Stimulated activated memory B cell treated with anti-CD40 and anti-IgM and Interleukin-4, amounts not matched to agents 10 μg/mL and 1 μg/mL and 100 μg/mL, for 72 hours (primary cell): ENCODE results near the gene EML1.
A peak's percentile ranks its signal among the peaks of the same experiment; 100 is the strongest.

ENCODE experiments used
- ATAC-seq: fragments of 150-1000 bp; cut with Tn5 transposase; 2 replicates; pipeline ENCODE4 v1.10.0; 2021
- H3K27ac Mint-ChIP-seq: one replicate; pipeline ENCODE4 v1.8.0; 2022; ENCODE audit warnings: mild to moderate bottlenecking, mixed read lengths
- H3K27me3 Mint-ChIP-seq: one replicate; pipeline ENCODE4 v1.8.0; 2022; ENCODE audit warnings: mixed read lengths
- H3K36me3 Mint-ChIP-seq: one replicate; pipeline ENCODE4 v1.8.0; 2022; ENCODE audit warnings: mixed read lengths
- H3K4me1 Mint-ChIP-seq: one replicate; pipeline ENCODE4 v1.8.0; 2022; ENCODE audit warnings: mixed read lengths
- H3K4me3 Mint-ChIP-seq: one replicate; pipeline ENCODE4 v1.8.0; 2022; ENCODE audit warnings: mild to moderate bottlenecking, moderate library complexity, mixed read lengths
- H3K9me3 Mint-ChIP-seq: one replicate; pipeline ENCODE4 v1.8.0; 2022; ENCODE audit warnings: mixed read lengths

EML1 gene

DNA sequence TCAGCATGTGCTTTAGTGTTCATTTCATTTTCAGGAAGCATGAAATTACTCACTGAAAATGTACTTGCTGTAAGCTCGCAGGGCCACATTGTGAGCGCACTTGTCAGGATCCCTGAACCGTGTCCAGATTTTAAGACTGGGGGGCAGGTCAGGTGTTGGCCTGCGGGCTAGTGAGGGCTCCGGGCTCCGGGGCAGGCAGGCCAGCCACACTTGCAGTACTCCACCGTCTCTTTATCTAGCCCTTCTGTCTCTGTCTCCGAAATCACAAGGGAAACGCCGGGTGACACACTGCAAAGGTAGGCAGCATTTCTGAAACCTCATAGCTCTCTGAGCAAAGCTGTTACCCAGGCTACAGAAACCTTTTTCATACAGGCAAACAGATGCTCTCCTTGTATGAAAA lies 98.7 kb downstream of the EML1 start:
- no peaks in the 10 kb centered on the region for H3K4me1 Mint-ChIP-seq
- H3K27me3 Mint-ChIP-seq, result peaks cover 46% of the 10 kb centered on the region
- H3K27ac Mint-ChIP-seq, result no peak overlapping the region
- peak; percentile 56 for ATAC-seq
- no peaks in the 10 kb centered on the region for H3K36me3 Mint-ChIP-seq
- no peak overlapping the region for H3K4me3 Mint-ChIP-seq
- H3K9me3 Mint-ChIP-seq, result no peaks in the 10 kb centered on the region

DNA sequence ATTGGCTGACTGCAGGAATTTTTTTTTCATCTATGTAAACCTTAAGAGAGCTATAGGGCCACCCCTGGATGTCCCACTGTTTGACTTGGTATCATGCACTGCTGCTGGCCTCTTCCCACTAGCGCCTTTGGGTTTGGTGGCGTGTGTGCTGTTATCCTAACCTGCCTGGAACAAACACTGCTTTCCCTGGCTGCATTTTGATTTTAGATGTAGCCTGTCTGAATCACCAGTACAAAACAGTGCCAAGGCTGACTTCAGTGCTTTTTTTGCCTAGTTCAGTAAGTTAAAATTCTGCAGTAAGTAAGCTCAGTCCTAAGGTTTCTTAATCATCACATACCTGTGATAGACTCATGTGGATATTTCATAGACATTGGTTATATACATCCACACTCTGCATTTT lies 99.2 kb downstream of the EML1 start:
- no peaks in the 10 kb centered on the region for H3K9me3 Mint-ChIP-seq
- no peak overlapping the region for H3K4me3 Mint-ChIP-seq
- H3K27ac Mint-ChIP-seq, result no peak overlapping the region
- peaks cover 43% of the 10 kb centered on the region for H3K27me3 Mint-ChIP-seq
- H3K4me1 Mint-ChIP-seq, result no peaks in the 10 kb centered on the region
- H3K36me3 Mint-ChIP-seq, result no peaks in the 10 kb centered on the region
- no peak for ATAC-seq

DNA sequence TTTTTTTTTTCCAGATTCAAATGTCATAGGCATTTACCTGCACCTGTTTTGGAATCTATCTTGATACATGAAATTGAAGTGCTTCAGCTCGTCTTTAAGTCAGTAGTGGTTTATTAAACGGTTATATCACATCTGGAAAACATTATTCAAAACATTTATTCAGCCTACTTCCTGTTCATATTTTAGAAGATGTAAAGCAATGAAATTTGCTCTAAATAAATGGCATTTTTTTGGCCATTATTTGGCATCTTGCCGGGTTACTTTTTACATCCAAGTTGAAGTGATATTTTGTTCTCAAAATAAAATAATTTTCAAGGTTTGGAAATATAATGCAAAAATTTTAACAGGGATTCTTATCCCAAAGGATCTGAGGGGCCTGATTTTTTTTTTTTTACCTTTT lies 103.1 kb downstream of the EML1 start:
- H3K27ac Mint-ChIP-seq, result no peak overlapping the region
- H3K4me1 Mint-ChIP-seq, result no peaks in the 10 kb centered on the region
- peaks cover 14% of the 10 kb centered on the region for H3K27me3 Mint-ChIP-seq
- H3K9me3 Mint-ChIP-seq, result no peaks in the 10 kb centered on the region
- H3K4me3 Mint-ChIP-seq, result no peak overlapping the region
- ATAC-seq, result no peak
- no peaks in the 10 kb centered on the region for H3K36me3 Mint-ChIP-seq

- Mint-ChIP-seq H3K4me3 (no peak overlapping the region), H3K27me3 (peaks cover 15% of the 10 kb centered on the region), H3K36me3 (no peaks in the 10 kb centered on the region), H3K27ac (no peak overlapping the region), H3K4me1 (no peaks in the 10 kb centered on the region), H3K9me3 (peaks cover 4% of the 10 kb centered on the region)
- no peak for ATAC-seq
These were observed 106.5 kb downstream of the EML1 start for GRCh38 chr14:99899578-99900178.

- Mint-ChIP-seq H3K9me3 (peaks cover 4% of the 10 kb centered on the region), H3K27me3 (peaks cover 38% of the 10 kb centered on the region), H3K36me3 (no peaks in the 10 kb centered on the region), H3K4me3 (no peak overlapping the region), H3K4me1 (no peaks in the 10 kb centered on the region), H3K27ac (no peak overlapping the region)
- no peak for ATAC-seq
These were observed 109.7 kb downstream of the EML1 start for GRCh38 chr14:99902925-99903324.

GRCh38 chr14:99904506-99904905 lies 111.3 kb downstream of the EML1 start:
- no peak for ATAC-seq
- Mint-ChIP-seq H3K27me3 (peaks cover 45% of the 10 kb centered on the region), H3K36me3 (no peaks in the 10 kb centered on the region), H3K27ac (no peak overlapping the region), H3K4me1 (no peaks in the 10 kb centered on the region), H3K9me3 (peaks cover 4% of the 10 kb centered on the region), H3K4me3 (no peak overlapping the region)

DNA sequence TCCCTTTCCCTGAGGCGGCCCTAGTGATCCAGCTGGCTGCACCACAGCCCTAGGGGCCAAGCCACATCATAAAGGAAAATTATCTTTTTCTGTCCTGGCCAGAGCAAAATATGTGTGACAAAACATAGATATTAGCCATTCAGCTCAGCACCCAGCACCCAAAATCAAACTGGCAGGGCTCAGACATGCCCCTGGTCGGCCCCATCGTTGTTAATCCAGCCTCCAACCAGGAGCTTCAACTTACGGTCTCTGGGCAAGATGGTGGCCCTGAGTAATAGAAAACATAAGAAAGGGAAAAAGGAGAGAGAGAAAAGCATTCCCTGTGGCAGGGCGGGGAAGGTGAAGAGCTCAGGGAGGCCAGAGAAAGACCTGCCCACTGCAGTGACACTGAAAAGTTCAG lies 111.9 kb downstream of the EML1 start:
- H3K27ac Mint-ChIP-seq, result no peak overlapping the region
- H3K9me3 Mint-ChIP-seq, result peaks cover 4% of the 10 kb centered on the region
- H3K4me1 Mint-ChIP-seq, result no peaks in the 10 kb centered on the region
- no peak for ATAC-seq
- H3K4me3 Mint-ChIP-seq, result no peak overlapping the region
- no peaks in the 10 kb centered on the region for H3K36me3 Mint-ChIP-seq
- H3K27me3 Mint-ChIP-seq, result peaks cover 45% of the 10 kb centered on the region

DNA sequence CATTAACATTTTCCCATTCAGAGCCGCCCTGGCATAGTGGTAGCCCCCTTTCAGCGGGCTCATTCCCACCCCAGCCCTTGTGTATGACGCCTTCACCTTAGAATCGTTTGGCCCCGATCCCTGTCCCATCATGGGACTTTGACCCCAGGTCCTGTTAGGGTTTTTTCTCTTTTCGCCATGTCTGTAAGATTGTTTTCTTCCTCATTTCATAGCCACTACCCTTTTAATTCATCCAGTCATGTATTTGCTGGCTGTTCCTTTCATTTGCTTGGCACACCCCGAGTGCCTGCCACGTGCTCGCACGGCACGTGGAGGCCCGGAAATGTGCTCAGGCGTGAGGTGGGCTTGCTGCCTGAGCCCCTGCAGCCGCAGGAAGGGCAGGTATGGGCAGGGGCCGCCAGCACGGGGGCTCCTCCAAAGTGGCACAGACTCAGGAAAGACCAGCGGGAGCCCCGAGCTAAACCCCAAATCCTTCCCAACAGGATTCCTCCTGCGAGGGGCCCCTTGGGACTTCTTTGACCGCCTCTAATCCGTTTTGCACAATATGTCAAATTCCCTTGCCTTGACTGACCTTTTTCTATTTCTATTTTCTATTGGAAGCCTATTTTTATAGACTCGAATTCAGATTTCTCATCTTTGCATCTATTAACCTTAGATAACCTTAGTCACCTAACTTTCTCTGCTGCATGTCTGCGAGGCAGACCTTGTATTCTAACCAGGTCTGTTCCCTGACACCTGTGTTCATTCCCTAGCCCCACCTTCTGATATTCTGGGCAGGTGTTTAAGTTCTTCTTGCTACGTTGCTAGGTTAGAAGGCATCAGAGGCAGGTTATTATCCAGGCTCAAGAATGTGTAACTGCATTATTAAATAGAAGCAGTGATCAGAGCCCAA lies 114.8 kb downstream of the EML1 start:
- no peaks in the 10 kb centered on the region for H3K36me3 Mint-ChIP-seq
- no peak overlapping the region for H3K4me3 Mint-ChIP-seq
- no peak for ATAC-seq
- no peaks in the 10 kb centered on the region for H3K4me1 Mint-ChIP-seq
- peaks cover 46% of the 10 kb centered on the region for H3K27me3 Mint-ChIP-seq
- H3K9me3 Mint-ChIP-seq, result no peaks in the 10 kb centered on the region
- H3K27ac Mint-ChIP-seq, result no peak overlapping the region

GRCh38 chr14:99908653-99909250 lies 115.5 kb downstream of the EML1 start:
- Mint-ChIP-seq H3K27me3 (peaks cover 46% of the 10 kb centered on the region), H3K27ac (no peak overlapping the region), H3K4me1 (no peaks in the 10 kb centered on the region), H3K36me3 (no peaks in the 10 kb centered on the region), H3K4me3 (no peak overlapping the region), H3K9me3 (no peaks in the 10 kb centered on the region)
- ATAC-seq, result no peak

GRCh38 chr14:99909513-99910064 lies 116.4 kb downstream of the EML1 start:
- no peak for ATAC-seq
- H3K9me3 Mint-ChIP-seq, result no peaks in the 10 kb centered on the region
- H3K4me3 Mint-ChIP-seq, result no peak overlapping the region
- no peaks in the 10 kb centered on the region for H3K4me1 Mint-ChIP-seq
- peaks cover 43% of the 10 kb centered on the region for H3K27me3 Mint-ChIP-seq
- H3K27ac Mint-ChIP-seq, result no peak overlapping the region
- H3K36me3 Mint-ChIP-seq, result no peaks in the 10 kb centered on the region

DNA sequence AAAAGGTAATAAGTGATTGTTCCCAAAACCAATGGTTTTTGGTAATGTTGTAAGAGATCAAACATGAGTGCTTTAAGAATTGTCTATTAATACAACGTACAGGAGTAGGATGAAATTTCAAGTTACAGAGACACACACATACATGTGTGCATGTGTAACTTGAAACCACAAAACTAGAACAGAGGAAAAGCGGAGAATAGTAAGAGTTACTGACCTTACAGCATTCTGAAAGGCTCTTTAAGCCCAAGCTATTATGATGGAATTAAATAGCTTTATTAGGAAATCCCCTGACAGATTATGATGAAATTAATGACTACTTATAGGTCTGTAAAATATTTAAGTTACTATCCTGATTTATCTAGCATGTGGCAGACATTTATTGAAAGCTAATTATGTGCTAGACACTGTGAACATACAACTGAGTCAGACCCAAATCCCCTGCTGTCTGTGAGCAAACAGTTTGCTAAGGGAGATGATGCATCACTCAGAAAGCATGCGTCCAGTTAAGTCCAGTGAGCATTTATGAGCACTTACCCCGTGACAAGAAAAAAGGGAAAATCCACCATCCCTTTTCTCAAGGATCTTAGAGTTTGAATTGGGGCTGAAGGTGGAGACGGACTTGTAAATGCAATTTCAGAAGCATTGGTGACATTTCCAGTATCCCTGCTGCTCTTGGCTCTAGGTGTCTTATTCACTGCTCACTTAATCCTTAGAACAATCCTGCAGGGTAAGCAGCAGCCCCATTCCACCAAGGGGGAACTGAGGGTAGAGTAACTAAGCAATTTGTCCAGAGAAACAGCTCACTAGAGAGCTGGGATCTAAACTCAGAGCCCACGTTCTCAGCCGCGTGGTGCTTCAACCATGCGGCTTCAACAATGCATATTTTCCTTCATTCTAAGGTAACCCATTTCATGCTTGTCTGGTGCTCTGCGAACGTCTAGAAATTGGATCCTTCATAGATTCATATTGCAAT lies 117.4 kb downstream of the EML1 start:
- Mint-ChIP-seq H3K27ac (no peak overlapping the region), H3K9me3 (no peaks in the 10 kb centered on the region), H3K4me1 (no peaks in the 10 kb centered on the region), H3K36me3 (no peaks in the 10 kb centered on the region), H3K4me3 (no peak overlapping the region), H3K27me3 (peaks cover 36% of the 10 kb centered on the region)
- ATAC-seq, result no peak

GRCh38 chr14:99915305-99916090 lies 122.3 kb downstream of the EML1 start:
- Mint-ChIP-seq H3K4me1 (no peaks in the 10 kb centered on the region), H3K9me3 (no peaks in the 10 kb centered on the region), H3K27ac (no peak overlapping the region), H3K4me3 (no peak overlapping the region), H3K27me3 (peaks cover 21% of the 10 kb centered on the region), H3K36me3 (no peaks in the 10 kb centered on the region)
- no peak for ATAC-seq

DNA sequence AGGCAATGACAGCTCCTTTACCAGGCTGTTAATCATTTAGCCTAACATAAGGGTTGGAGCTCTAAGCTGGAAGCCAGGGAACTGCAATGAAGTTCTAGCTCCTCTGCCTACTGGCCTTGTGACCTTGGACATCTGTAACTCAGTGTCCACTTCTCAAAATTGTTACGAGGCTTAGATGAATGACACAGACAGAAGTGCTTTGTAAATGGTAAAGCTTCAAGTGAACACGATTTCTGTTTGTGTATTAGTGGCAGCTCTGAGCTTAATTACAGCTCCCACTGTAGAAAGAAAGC lies 122.8 kb downstream of the EML1 start:
- no peak overlapping the region for H3K27ac Mint-ChIP-seq
- no peak overlapping the region for H3K4me3 Mint-ChIP-seq
- H3K27me3 Mint-ChIP-seq, result peaks cover 21% of the 10 kb centered on the region
- no peaks in the 10 kb centered on the region for H3K36me3 Mint-ChIP-seq
- no peak for ATAC-seq
- H3K9me3 Mint-ChIP-seq, result no peaks in the 10 kb centered on the region
- no peaks in the 10 kb centered on the region for H3K4me1 Mint-ChIP-seq

GRCh38 chr14:99918781-99919180 lies 125.6 kb downstream of the EML1 start:
- no peak overlapping the region for H3K27ac Mint-ChIP-seq
- no peak for ATAC-seq
- H3K36me3 Mint-ChIP-seq, result no peaks in the 10 kb centered on the region
- H3K9me3 Mint-ChIP-seq, result no peaks in the 10 kb centered on the region
- H3K4me1 Mint-ChIP-seq, result no peaks in the 10 kb centered on the region
- no peak overlapping the region for H3K4me3 Mint-ChIP-seq
- H3K27me3 Mint-ChIP-seq, result peaks cover 29% of the 10 kb centered on the region
